Neutrophil (primary cell): ENCODE results near the gene HTATIP2.

Experiments
- H3K27ac ChIP-seq: fragments of 200-600 bp; sonication (generic); 2 replicates; pipeline ENCODE4 v1.5.1; 2016; ENCODE audit warnings: mild to moderate bottlenecking, moderate library complexity
- H3K27me3 ChIP-seq: fragments of 200-600 bp; sonication (generic); 2 replicates; pipeline ENCODE4 v1.6.0; 2016; ENCODE audit warnings: mild to moderate bottlenecking
- H3K36me3 ChIP-seq: fragments of 200-600 bp; sonication (generic); 2 replicates; pipeline ENCODE4 v1.5.1; 2017
- H3K4me1 ChIP-seq, 2 experiments: fragments of 200-600 bp in 1 of 2; sonication (generic) in 1 of 2; 1 replicate in 1 of 2; 2 replicates in 1 of 2; pipeline versions ENCODE4 v1.5.1 to v1.6.1; 2013 to 2016; ENCODE audit warnings: low read depth in 1 of 2, low read length in 1 of 2, mild to moderate bottlenecking in 1 of 2, moderate library complexity in 1 of 2; ENCODE audit not compliant: control insufficient read depth in 1 of 2, insufficient read depth in 1 of 2
- H3K4me3 ChIP-seq, 2 experiments: fragments of 200-600 bp in 1 of 2; sonication (generic) in 1 of 2; 1 replicate in 1 of 2; 2 replicates in 1 of 2; pipeline ENCODE4 v1.5.1; 2013 to 2016; ENCODE audit warnings: low read depth in 1 of 2, low read length in 1 of 2, mild to moderate bottlenecking in 1 of 2, moderate library complexity in 1 of 2
- H3K9me3 ChIP-seq: fragments of 200-600 bp; sonication (generic); 2 replicates; pipeline ENCODE4 v1.5.1; 2016
- CTCF ChIP-seq: fragments of 200-600 bp; sonication (generic); IDR thresholded peaks from 2 replicates; pipeline ENCODE4 v1.5.1; 2016; ENCODE audit warnings: antibody characterized with exemption

HTATIP2 gene

GRCh38 chr11:20387261-20388095, 24.0 kb downstream of the HTATIP2 start, which contains the start of gene PRMT3:
Gene PRMT3, plus strand, starts transcription at chr11:20387716. Its CDS starts 31 bp downstream, at chr11:20387747.
- H3K4me3 ChIP-seq: peak within 1 kb of the TSS; percentile 63 to 83
- peaks cover 11 to 19% of the 10 kb centered on the region in 2 experiments for H3K4me1 ChIP-seq
- H3K9me3 ChIP-seq: no peaks in the 10 kb centered on the region
- TF ChIP-seq CTCF: peak; percentile 56
- H3K27me3 ChIP-seq: no peaks in the 10 kb centered on the region
- peak within 1 kb of the TSS; percentile 97 for H3K27ac ChIP-seq
- peaks cover 27% of the 10 kb centered on the region for H3K36me3 ChIP-seq

GRCh38 chr11:20388096-20389055, 24.9 kb downstream of the HTATIP2 start:
- peaks cover 11 to 19% of the 10 kb centered on the region in 2 experiments for H3K4me1 ChIP-seq
- H3K27me3 ChIP-seq: no peaks in the 10 kb centered on the region
- peak overlapping the region; percentile 97 for H3K27ac ChIP-seq
- peaks cover 24% of the 10 kb centered on the region for H3K36me3 ChIP-seq
- TF ChIP-seq CTCF: no peak
- peak overlapping the region; percentile 63 to 83 for H3K4me3 ChIP-seq
- no peaks in the 10 kb centered on the region for H3K9me3 ChIP-seq

DNA sequence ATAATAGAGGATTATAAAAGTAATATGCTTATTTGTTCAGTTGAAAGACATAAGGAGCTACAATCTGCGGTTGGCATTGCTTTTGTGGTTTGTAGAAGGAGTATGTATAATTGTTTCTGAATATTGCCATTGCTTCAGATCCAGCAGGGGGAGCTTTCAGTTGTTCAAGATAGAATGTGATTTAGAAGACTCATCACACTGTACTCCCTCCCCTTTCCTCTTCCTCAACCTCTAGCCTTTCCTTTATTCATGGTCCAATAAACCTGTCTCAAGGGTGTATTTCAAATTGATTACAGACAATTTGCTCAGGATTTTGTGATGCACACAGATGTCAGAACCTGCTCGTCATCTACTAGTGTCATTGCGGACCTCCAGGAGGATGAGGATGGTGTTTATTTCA, 33.8 kb downstream of the HTATIP2 start:
- Histone ChIP-seq H3K4me1 (no peaks in the 10 kb centered on the region), H3K27me3 (no peaks in the 10 kb centered on the region), H3K9me3 (no peaks in the 10 kb centered on the region), H3K27ac (no peak overlapping the region), H3K36me3 (peaks cover 39% of the 10 kb centered on the region), H3K4me3 (no peak overlapping the region)
- no peak for TF ChIP-seq CTCF

GRCh38 chr11:20399498-20399897, 36.0 kb downstream of the HTATIP2 start:
- Histone ChIP-seq H3K27ac (no peak overlapping the region), H3K36me3 (peaks cover 41% of the 10 kb centered on the region), H3K27me3 (no peaks in the 10 kb centered on the region), H3K4me1 (no peaks in the 10 kb centered on the region), H3K9me3 (no peaks in the 10 kb centered on the region), H3K4me3 (no peak overlapping the region)
- TF ChIP-seq CTCF: no peak

DNA sequence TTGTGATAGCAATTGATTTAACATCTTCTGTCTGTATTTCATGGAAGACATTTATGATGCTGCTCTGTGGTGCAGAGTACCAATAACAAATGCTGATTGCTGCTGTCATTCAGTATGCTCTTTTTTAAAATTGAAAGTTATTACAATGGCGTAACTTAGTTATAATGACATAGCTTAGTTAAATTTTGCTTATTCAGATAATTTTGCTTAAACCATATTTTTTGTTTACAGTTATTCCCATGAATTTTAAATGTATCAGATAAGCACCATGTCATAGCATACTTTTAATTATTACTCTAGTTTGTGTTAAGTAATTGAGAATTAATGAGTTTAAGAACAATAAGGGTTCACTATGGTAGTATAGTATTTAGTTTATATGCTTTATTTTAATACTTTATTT, 39.5 kb downstream of the HTATIP2 start:
- peaks cover 43% of the 10 kb centered on the region for H3K36me3 ChIP-seq

More for the DNA sequence above, 39.5 kb downstream of the HTATIP2 start:
- Histone ChIP-seq H3K27ac (no peak overlapping the region), H3K4me1 (no peaks in the 10 kb centered on the region), H3K4me3 (no peak overlapping the region), H3K27me3 (no peaks in the 10 kb centered on the region), H3K9me3 (no peaks in the 10 kb centered on the region)
- no peak for TF ChIP-seq CTCF
